Thyroid gland (tissue), 4 donors: ENCODE results near the gene FIGNL1. TPM values are rescaled to one million over a fixed set of nuclear protein-coding genes. Genes with fewer than 3 reads are reported as not detected.

Source experiments
- DNase-seq, 2 donors: peaks; one replicate each; pipeline ENCODE4 v3.0.0-alpha.2; 2019
- H3K27ac ChIP-seq, 3 donors: fragments of 200-600 bp; sonication (generic); 1 replicate in 2 of 3; 2 replicates in 1 of 3; pipeline ENCODE4 v1.5.1; 2016 to 2019; ENCODE audit warnings: mild to moderate bottlenecking in 1 of 3, moderate library complexity in 1 of 3
- H3K27me3 ChIP-seq: fragments of 200-600 bp; sonication (generic); one replicate; pipeline ENCODE4 v1.5.1; 2019
- H3K36me3 ChIP-seq, 2 donors: fragments of 200-600 bp; sonication (generic); one replicate each; pipeline ENCODE4 v1.5.1; 2016 to 2019
- H3K4me1 ChIP-seq, 2 donors: fragments of 200-600 bp; sonication (generic); one replicate each; pipeline ENCODE4 v1.5.1; 2017 to 2019
- H3K4me3 ChIP-seq, 3 donors: fragments of 200-600 bp; sonication (generic); replicated peaks in 1 of 3; 1 replicate in 2 of 3; 2 replicates in 1 of 3; pipeline ENCODE4 v1.5.1; 2016; ENCODE audit warnings: mild to moderate bottlenecking in 1 of 3
- H3K9me3 ChIP-seq: fragments of 200-600 bp; sonication (generic); one replicate; pipeline ENCODE4 v1.5.1; 2017
- POLR2A ChIP-seq, 2 donors: fragments of 450-650 bp; IDR thresholded peaks; one replicate each; pipeline ENCODE4 v1.6.1; 2017; ENCODE audit warnings: antibody characterized with exemption in 2 of 2, mild to moderate bottlenecking in 2 of 2, moderate library complexity in 1 of 2
- WGBS, 2 donors: methylation state at CpG; one replicate each; pipeline ENCODE4 v1.1.5; 2017; 5-methylcytosine and 5-hydroxymethylcytosine counted together
- intact Hi-C: fragments of 100-400 bp; cut with DNase I; formaldehyde crosslinking; loops from one replicate; pipeline ENCODE4 v1.15.1; 2023
- total RNA-seq, 4 donors: library from RNA; depleted of rRNA; stranded (reverse); fragments of >200 nt; gene quantifications; one replicate each; pipeline ENCODE4 v1.2.3, GENCODE V29; 2016
- TF ChIP-seq, protein P1 (sequence below), 6 experiments: fragments of 200-600 bp in 3 of 6; fragments of 450-650 bp in 3 of 6; sonication (generic) in 3 of 6; IDR thresholded peaks; one replicate each; pipeline ENCODE4 v1.5.1; 2016 to 2019; ENCODE audit warnings: antibody characterized with exemption in 6 of 6, mild to moderate bottlenecking in 2 of 6, inconsistent platforms in 1 of 6, moderate library complexity in 1 of 6

Gene FIGNL1
- total RNA-seq, 4 donors from 2014 or later = 5.1 to 15.9 (median 9.5) TPM

DNA sequence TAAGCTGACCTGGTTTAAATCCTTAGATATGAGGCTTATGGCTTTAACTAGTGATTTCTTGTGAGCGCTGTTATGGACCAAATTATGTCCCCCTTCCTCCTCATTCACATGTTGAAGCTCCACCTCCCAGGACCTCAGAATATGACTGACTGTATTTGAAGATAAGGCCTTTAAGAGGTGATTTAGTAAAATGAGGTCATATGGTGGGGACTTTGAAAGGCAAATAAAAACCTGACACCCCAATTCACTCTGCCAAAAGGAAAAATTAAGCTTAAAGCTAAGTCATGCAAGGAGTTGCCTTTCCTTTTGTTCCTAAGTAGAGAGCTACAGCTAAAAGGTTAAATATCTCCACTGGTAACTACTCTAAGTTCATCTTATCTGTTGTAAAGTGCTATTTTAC lies 36.4 kb upstream of the FIGNL1 start:
- WGBS, 2 donors = 92 to 94% methylated on average over 1 of the region's 1 CpG
- H3K4me1 ChIP-seq = no peaks in the 10 kb centered on the region
- DNase-seq = no peak
- H3K27ac ChIP-seq = no peak overlapping the region
- no peaks in the 10 kb centered on the region for H3K36me3 ChIP-seq
- H3K9me3 ChIP-seq = no peaks in the 10 kb centered on the region
- no peak for TF ChIP-seq POLR2A (IDR thresholded peaks at IDR 0.05)
- TF ChIP-seq, protein P1, sequence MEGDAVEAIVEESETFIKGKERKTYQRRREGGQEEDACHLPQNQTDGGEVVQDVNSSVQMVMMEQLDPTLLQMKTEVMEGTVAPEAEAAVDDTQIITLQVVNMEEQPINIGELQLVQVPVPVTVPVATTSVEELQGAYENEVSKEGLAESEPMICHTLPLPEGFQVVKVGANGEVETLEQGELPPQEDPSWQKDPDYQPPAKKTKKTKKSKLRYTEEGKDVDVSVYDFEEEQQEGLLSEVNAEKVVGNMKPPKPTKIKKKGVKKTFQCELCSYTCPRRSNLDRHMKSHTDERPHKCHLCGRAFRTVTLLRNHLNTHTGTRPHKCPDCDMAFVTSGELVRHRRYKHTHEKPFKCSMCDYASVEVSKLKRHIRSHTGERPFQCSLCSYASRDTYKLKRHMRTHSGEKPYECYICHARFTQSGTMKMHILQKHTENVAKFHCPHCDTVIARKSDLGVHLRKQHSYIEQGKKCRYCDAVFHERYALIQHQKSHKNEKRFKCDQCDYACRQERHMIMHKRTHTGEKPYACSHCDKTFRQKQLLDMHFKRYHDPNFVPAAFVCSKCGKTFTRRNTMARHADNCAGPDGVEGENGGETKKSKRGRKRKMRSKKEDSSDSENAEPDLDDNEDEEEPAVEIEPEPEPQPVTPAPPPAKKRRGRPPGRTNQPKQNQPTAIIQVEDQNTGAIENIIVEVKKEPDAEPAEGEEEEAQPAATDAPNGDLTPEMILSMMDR (IDR thresholded peaks at IDR 0.05) = no peak
- intact Hi-C loops = no loop called here
- no peak overlapping the region for H3K4me3 ChIP-seq
- no peaks in the 10 kb centered on the region for H3K27me3 ChIP-seq

DNA sequence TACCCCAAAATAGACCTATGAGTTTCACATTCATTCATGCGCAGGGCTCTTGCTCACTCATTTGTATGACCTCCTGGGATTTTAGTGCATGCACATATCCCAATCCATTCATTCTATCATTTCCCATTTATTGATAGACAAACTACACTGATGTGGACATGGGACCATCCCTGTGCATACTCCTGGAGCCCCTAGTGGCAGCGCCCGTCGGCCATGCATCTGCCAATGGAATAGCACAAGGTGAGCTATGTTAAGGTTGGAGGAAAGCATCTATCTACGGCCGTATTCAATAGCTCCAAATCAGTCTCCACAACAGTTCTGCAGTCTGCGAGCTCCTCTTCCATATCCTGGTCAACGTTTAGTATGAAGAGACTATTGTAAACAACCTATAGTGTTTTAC lies 31.7 kb upstream of the FIGNL1 start:
- Histone ChIP-seq H3K36me3 (no peaks in the 10 kb centered on the region), H3K9me3 (no peaks in the 10 kb centered on the region), H3K4me1 (no peaks in the 10 kb centered on the region), H3K4me3 (no peak overlapping the region), H3K27ac (no peak overlapping the region), H3K27me3 (no peaks in the 10 kb centered on the region)
- no peak for DNase-seq
- 87% methylated on average over 8 of the region's 8 CpGs for WGBS, 2 donors
- intact Hi-C loops = no loop called here
- TF ChIP-seq, protein P1 (IDR thresholded peaks at IDR 0.05) = no peak
- TF ChIP-seq POLR2A (IDR thresholded peaks at IDR 0.05) = no peak

DNA sequence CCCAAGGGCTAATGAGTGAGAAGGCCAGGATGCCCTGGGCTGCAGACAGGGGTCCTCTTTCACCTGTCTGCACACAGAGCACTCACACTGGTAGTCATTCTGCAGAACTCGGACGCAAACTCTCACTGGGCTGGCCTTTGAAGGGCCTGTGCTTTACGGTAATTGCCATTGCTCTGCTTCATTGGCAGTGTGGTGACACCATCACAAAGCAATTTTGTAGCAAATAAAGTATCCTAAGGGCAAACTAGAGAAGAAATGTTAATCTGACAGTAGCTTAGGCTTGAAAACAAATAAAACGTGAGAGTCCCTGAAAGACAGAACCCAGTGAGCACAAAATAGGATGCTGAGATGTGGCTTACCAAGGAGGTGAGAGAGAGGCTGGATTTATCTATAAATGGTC lies 30.6 kb upstream of the FIGNL1 start:
- TF ChIP-seq, protein P1 (IDR thresholded peaks at IDR 0.05) = no peak
- no peak for TF ChIP-seq POLR2A (IDR thresholded peaks at IDR 0.05)
- DNase-seq = no peak
- intact Hi-C loops = no loop called here

DNA sequence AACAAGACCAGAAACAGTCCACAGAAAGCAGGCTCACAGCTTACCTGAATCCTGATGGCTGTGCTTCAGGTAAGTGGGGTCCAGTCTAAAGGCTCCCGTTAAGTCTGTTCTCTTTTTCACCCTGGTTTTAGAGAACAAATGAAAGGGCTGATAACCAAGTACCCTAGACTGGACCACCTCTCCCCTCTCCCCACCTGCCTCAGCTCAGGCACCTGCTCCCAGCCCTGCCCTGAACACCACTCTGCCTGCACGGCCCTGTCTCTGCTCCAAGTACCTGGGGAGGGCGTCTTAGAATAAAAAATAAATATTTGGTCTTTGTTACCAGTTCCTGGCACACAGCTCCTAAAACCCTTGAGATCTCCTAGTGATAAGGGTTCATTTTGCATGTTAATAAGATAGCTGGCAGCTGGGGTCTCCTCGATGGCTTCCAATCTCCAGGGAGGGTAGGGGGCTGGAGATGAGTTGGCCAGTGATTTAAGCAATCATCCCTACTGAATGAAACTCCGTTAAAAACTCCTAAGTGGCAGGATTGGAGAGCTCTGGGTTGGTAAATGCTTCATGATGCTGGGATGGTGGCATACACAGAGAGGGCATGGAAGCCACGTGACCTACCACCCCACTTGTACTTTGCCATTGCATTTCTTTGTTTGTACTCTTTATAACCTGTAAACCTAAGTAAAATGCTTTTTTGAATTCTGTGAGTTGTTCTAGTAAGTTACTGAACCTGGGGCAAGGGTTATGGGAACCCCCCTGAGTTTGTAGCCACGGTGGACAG lies 29.8 kb upstream of the FIGNL1 start:
- 56 to 66% methylated on average over 7 of the region's 7 CpGs for WGBS, 2 donors
- H3K36me3 ChIP-seq = no peaks in the 10 kb centered on the region
- H3K9me3 ChIP-seq = no peaks in the 10 kb centered on the region
- H3K4me3 ChIP-seq = no peak overlapping the region
- no peak for DNase-seq
- H3K4me1 ChIP-seq = no peaks in the 10 kb centered on the region
- no peak overlapping the region for H3K27ac ChIP-seq
- no peaks in the 10 kb centered on the region for H3K27me3 ChIP-seq
- TF ChIP-seq, protein P1 (IDR thresholded peaks at IDR 0.05) = no peak
- no peak for TF ChIP-seq POLR2A (IDR thresholded peaks at IDR 0.05)
- intact Hi-C loops = loop anchor here (10.0 kb wide), 1 partner anchor 675 kb away; no protein-coding TSS in a partner anchor

More for the DNA sequence above, 30.6 kb upstream of the FIGNL1 start:
- no peaks in the 10 kb centered on the region for H3K9me3 ChIP-seq
- no peaks in the 10 kb centered on the region for H3K27me3 ChIP-seq
- no peak overlapping the region for H3K27ac ChIP-seq
- no peak overlapping the region for H3K4me3 ChIP-seq
- H3K36me3 ChIP-seq = no peaks in the 10 kb centered on the region
- H3K4me1 ChIP-seq = no peaks in the 10 kb centered on the region
- WGBS, 2 donors = 30 to 46% methylated on average over 4 of the region's 4 CpGs

DNA sequence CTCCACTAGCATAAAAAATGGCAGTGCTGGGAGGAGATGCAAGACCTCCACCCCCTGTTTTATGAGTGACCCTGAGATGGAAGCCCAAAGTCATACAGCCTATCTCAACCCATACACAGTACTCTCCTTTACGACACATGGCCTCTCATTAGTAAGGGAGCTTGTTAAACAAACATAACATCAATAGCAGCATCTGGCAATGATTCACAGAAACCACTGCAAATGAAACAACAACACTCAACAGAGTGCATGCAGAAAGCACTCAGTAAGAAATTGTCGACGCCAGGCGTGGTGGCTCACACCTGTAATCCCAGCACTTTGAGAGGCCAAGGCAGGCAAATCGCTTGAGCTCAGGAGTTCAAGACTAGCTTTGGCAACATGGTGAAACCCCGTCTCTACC lies 27.5 kb upstream of the FIGNL1 start:
- no peak for DNase-seq
- H3K4me3 ChIP-seq = no peak overlapping the region
- no peaks in the 10 kb centered on the region for H3K27me3 ChIP-seq
- H3K36me3 ChIP-seq = no peaks in the 10 kb centered on the region
- H3K9me3 ChIP-seq = no peaks in the 10 kb centered on the region
- intact Hi-C loops = loop anchor here (10.0 kb wide), 1 partner anchor 677 kb away; no protein-coding TSS in a partner anchor
- 69 to 83% methylated on average over 5 to 6 of the region's 6 CpGs for WGBS, 2 donors
- H3K27ac ChIP-seq = no peak overlapping the region
- no peaks in the 10 kb centered on the region for H3K4me1 ChIP-seq
- no peak for TF ChIP-seq POLR2A (IDR thresholded peaks at IDR 0.05)
- TF ChIP-seq, protein P1 (IDR thresholded peaks at IDR 0.05) = no peak
